Posterior cingulate gyrus (tissue), 11 donors: Measurements from ENCODE around the gene SPEF1.
"Not testable (repeated sequence)": the region's sequence is repeated elsewhere in the genome, so short reads cannot be mapped to it uniquely, and the experiment has no call there.

Experiments
- DNase-seq, 10 donors: peaks; one replicate each; pipeline versions ENCODE4 v3.0.0 to v3.0.0-alpha.2; 2020 to 2021; ENCODE audit warnings: mixed read lengths in 3 of 10
- intact Hi-C: fragments of 100-400 bp; cut with DNase I; formaldehyde crosslinking; loops from one replicate; pipeline ENCODE4 v1.15.1; 2023

SPEF1 gene

GRCh38 chr20:3794701-3795420 is 13.6 kb upstream of the SPEF1 start:
- intact Hi-C loops, result no loop called here
- DNase-seq, result peak in 3 of 10 donors; percentile 44 to 77 (median 55)

- intact Hi-C loops, DNase-seq: not testable (repeated sequence)
These were observed 12.9 kb upstream of the SPEF1 start for GRCh38 chr20:3794168-3794567.

- intact Hi-C loops, result loop anchor here (10.0 kb wide), 1 partner anchor 296 kb away; no protein-coding TSS in a partner anchor
- DNase-seq, result peak in 2 of 10 donors; percentile 7 to 16
These were observed 8.0 kb upstream of the SPEF1 start for GRCh38 chr20:3789201-3789600.

GRCh38 chr20:3788685-3789155 is 7.5 kb upstream of the SPEF1 start:
- intact Hi-C loops, result loop anchor here (10.0 kb wide), 1 partner anchor 296 kb away; no protein-coding TSS in a partner anchor
- peak in 2 of 10 donors; percentile 8 to 54 for DNase-seq

GRCh38 chr20:3787324-3788014 is 6.2 kb upstream of the SPEF1 start:
- intact Hi-C loops, result loop anchor here (2.0 to 10.0 kb wide), 2 partner anchors 59 to 297 kb away; partner anchors contain the start of gene MAVS
- peak in 3 of 10 donors; percentile 29 to 40 (median 37) for DNase-seq

- intact Hi-C loops, result loop anchor here (1.0 to 10.0 kb wide), 3 partner anchors 34 to 298 kb away; partner anchors contain the start of genes AP5S1 and MAVS
- DNase-seq, result peak; percentile 83 to 98 (median 86)
These were observed 5.5 kb upstream of the SPEF1 start, which contains the start of gene CENPB for GRCh38 chr20:3786665-3787323. TSS of gene CENPB (minus strand) at chr20:3786740. CDS start at chr20:3786483, 257 bp downstream.

GRCh38 chr20:3786126-3786484 is 4.9 kb upstream of the SPEF1 start:
- intact Hi-C loops, result loop anchor here (1.0 to 10.0 kb wide), 3 partner anchors 34 to 299 kb away; partner anchors contain the start of genes AP5S1 and MAVS
- DNase-seq, result peak in 5 of 10 donors; percentile 41 to 91 (median 52)

- intact Hi-C loops, result loop anchor here (1.0 to 10.0 kb wide), 3 partner anchors 35 to 299 kb away; partner anchors contain the start of genes AP5S1 and MAVS
- DNase-seq, result peak in 2 of 10 donors; percentile 67 to 89
These were observed 4.2 kb upstream of the SPEF1 start for GRCh38 chr20:3785240-3786125.

- intact Hi-C loops, result loop anchor here (10.0 kb wide), 1 partner anchor 300 kb away; no protein-coding TSS in a partner anchor
- DNase-seq, result peak in 2 of 10 donors; percentile 17 to 58
These were observed 3.6 kb upstream of the SPEF1 start for GRCh38 chr20:3784863-3785239.

GRCh38 chr20:3784216-3784853 is 3.1 kb upstream of the SPEF1 start:
- intact Hi-C loops, result loop anchor here (10.0 kb wide), 1 partner anchor 300 kb away; no protein-coding TSS in a partner anchor
- DNase-seq, result peak in 3 of 10 donors; percentile 41 to 77 (median 64)

- DNase-seq, result peak in 3 of 10 donors; percentile 44 to 59 (median 58)
- intact Hi-C loops, result loop anchor here (10.0 kb wide), 1 partner anchor 301 kb away; no protein-coding TSS in a partner anchor
These were observed 2.4 kb upstream of the SPEF1 start for GRCh38 chr20:3783511-3784195.

GRCh38 chr20:3783068-3783489 is 1.8 kb upstream of the SPEF1 start:
- DNase-seq, result peak in 2 of 10 donors; percentile 35 to 49
- intact Hi-C loops, result loop anchor here (10.0 kb wide), 1 partner anchor 302 kb away; no protein-coding TSS in a partner anchor

GRCh38 chr20:3782597-3782996 is 1.3 kb upstream of the SPEF1 start:
- intact Hi-C loops, result loop anchor here (10.0 kb wide), 1 partner anchor 302 kb away; no protein-coding TSS in a partner anchor

GRCh38 chr20:3778976-3779375 is 2.3 kb downstream of the SPEF1 start:
- intact Hi-C loops, result no loop called here
- peak in 4 of 10 donors; percentile 58 to 94 (median 89) for DNase-seq

More at GRCh38 chr20:3782597-3782996, 1.3 kb upstream of the SPEF1 start:
- DNase-seq, result peak in 2 of 10 donors; percentile 40 to 66

GRCh38 chr20:3777716-3778629 is 3.3 kb downstream of the SPEF1 start:
- peak in 5 of 10 donors; percentile 39 to 91 (median 81) for DNase-seq

GRCh38 chr20:3777381-3777715 is 3.9 kb downstream of the SPEF1 start:
- intact Hi-C loops, result no loop called here
- no peak for DNase-seq

More at GRCh38 chr20:3777716-3778629, 3.3 kb downstream of the SPEF1 start:
- intact Hi-C loops, result no loop called here
